ENCODE results near the gene PCNX3.

Gene PCNX3

DNA sequence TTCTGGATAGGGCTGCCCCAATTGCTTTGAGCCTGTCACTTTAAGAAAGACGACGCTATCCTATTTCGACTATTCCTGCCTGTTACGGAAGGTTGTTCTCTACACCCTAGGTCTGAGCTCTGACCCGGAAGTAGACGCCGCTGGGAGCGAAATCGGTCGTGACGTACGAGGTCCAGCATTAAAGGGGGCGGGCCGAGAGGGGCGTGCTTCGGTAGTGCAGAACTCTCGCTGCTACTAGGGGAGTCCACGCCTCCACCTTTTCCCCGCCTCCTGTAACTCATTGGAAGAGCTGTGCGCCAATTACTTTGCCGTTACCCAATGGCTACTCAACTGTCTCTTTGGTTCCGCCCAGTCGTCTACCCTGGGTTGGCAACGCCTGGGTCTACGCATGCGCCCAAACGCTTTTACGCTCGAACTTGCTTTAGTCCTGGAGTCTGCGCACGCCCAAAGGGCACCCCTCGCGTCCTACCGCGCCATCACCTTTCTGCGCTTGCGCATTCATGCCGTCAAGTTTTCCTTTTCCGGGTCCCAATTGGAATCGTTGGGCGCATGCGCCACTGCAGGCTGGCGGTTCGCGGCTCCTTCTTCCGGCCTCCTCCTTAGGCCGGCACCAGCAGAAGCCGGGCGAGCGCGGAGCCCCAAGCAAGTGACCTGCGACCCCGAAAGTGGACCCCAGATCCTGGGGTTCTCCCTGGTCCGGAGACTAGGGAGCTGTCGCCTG lies at the start of gene PCNX3:
PCNX3 (plus strand) TSS at position 548 of the 721 bp plus-strand sequence. CDS start 536 bp downstream, outside the sequence.
- DNase-seq (ENCODE audit: low spot score), result peak; percentile 100

DNA sequence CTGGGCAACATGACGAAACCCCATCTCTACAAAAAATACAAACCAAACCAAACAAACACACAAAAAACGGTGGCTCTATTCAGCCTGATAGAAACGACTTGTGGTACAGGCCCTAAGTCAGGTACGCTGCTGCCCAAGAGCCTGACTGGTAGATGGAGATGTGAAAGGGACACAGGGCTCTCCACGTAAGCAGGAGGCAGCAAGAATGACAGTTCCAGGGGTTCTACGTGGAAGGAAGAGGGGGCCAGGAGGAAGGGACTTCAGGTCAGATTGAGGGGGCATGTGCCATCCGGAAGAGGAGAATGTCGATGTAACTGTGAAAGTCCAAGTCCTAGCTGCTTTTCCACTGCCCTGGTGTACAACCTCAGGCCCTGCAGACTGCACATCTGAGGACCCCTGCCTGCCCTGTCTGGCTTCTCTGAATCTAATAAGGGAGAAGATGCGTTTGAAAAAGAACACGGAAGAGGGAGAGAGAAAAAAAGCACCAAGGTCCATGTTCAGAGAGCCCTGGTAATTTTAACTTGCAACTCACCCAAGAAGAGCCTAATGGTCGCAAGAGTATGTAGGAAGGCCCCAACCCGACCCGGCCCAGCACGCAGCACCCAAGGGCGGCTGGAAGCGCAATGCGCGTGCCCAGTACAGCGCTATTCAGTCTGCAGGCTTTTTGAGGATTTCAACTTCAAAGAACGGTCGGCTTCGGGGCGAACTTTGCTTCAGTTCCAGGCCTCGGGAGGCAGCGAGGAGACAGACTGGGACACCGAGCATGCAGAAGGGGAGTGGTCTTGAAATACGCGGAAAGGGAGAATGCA lies 46.2 kb upstream of the PCNX3 start:
- DNase-seq (ENCODE audit: low spot score), result no peak

DNA sequence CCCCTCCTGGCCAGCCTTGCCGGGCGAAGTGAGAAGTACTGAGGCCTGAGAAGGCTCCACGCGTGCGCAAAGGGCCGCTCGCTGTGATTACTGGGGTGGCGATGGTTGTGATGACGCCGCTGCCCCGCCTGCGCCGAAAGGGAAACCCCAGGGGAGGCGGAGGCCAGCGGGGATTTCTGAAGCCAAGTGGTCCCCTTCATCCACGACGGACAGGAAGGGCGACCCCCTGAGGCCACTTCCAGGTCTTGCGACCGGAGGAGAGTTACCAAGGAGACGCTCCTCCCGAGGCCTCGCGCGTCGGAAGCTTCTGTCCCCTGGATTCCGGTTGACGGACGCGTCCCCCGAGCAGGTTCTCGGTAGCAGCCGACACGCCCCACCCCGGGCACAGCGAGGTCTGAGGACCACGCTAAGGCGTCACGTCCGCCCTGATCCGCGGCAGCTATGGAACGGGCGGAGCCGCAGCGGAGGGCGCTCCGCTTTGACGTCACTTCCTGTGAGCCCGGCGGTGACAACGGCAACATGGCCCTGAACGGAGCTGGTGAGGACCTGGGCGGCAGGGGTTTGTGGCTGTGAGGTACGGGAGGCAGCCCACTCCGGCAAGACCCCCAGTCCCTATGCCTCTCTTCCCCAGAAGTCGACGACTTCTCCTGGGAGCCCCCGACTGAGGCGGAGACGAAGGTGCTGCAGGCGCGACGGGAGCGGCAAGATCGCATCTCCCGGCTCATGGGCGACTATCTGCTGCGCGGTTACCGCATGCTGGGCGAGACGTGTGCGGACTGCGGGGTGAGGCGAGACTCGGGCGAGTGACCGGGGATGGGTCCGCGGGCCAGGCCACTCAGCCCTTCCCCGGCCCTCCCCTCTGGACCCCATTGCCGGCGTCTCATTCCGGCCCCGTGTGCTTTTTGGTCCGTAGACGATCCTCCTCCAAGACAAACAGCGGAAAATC lies 45.3 kb upstream of the PCNX3 start, which contains the start of gene ZNRD2:
ZNRD2 (plus strand) TSS at position 505 of the 946 bp plus-strand sequence; CDS start at position 520, 15 bp downstream.
- peak; percentile 94 for DNase-seq (ENCODE audit: low spot score)

DNA sequence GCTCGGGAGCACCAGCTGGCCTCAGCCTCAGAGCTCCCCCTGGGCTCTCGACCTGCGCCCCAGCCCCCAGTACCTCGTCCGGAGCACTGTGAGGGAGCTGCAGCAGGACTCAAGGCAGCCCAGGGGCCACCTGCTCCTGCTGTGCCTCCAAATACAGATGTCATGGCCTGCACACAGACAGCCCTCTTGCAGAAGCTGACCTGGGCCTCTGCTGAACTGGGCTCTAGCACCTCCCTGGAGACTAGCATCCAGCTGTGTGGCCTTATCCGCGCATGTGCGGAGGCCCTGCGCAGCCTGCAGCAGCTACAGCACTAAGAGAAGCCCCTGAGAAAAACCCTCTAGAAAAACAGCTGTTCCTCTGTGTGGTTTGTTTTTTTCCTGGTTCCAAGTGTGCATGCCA lies 44.2 kb upstream of the PCNX3 start:
- no peak for DNase-seq (ENCODE audit: low spot score)

DNA sequence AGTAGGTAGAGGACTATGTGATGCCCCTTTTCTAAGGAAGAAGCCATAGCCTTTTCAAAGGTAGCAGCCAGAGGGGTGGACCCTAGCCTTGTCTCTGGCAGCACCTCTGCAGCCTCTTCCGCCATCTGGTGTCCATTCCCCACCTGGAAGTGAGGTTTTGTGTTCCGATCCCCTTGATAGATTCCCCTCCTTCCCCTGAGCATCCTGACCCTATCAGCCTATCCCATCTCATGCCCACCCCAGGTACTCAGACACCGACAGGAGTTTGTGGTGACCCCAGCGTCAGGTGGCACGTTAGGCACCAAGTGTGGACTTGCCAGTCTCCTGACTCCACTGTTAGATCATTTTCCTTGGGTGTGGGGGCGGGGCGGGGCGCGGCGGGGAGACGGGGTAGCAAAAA lies 43.6 kb upstream of the PCNX3 start:
- no peak for DNase-seq (ENCODE audit: low spot score)

DNA sequence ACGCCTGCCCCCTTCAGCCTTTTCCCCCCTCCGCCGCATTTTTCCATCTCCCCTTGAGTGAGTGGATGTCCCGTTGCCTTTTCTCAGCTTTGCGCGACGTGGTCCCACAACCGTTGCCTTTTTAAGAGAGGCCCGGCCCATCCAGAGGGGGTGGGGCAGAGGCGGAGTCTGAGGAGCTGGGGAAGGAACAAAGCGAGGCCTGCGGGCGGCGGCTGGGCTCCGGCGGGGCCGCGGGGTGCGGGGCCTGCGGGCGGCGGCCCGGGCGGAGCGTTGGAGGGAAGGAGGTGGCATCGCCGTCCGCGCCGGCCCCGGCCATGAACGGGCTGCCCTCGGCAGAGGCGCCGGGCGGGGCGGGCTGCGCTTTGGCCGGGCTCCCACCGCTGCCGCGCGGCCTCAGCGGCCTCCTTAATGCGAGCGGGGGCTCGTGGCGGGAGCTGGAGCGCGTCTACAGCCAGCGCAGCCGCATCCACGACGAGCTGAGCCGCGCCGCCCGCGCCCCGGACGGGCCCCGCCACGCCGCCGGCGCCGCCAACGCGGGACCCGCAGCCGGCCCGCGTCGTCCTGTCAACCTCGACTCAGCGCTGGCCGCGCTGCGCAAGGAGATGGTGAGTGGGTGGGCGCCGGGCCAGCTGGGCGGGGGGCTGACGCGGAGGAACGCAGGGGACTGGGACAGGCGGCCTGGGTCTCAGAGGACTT lies 43.1 kb upstream of the PCNX3 start, which contains the start of gene FAM89B:
FAM89B (plus strand) TSS at position 183 of the 696 bp plus-strand sequence; CDS start at position 315, 132 bp downstream.
- DNase-seq (ENCODE audit: low spot score), result peak; percentile 72

DNA sequence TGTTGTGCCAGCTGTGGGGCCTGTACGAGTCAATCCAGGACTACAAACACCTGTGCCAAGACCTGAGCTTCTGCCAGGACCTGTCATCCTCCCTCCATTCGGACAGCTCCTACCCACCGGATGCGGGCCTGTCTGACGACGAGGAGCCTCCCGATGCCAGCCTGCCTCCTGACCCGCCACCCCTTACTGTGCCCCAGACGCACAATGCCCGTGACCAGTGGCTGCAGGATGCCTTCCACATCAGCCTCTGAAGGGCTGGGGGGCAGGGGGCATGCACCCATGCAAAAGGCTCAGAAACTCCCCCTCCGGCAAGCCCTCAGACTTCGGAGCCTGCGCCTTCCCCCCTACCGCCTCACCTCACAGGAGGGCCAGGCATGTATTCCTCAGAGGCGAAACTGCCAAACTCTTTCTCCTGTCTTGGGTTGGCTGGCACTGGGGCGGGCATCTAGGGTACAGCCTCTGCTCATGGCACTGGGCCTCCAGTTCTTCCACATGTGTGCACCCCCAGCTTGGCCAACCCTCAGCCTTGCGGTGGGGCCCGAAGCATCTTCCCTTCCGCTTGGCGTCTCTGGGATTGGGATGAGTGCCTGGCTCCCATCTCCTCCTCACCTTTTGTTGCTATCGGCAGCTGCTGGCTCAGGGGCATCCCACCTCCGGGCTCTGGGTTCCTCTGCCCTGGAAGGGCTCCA lies 42.0 kb upstream of the PCNX3 start:
- DNase-seq (ENCODE audit: low spot score), result no peak

DNA sequence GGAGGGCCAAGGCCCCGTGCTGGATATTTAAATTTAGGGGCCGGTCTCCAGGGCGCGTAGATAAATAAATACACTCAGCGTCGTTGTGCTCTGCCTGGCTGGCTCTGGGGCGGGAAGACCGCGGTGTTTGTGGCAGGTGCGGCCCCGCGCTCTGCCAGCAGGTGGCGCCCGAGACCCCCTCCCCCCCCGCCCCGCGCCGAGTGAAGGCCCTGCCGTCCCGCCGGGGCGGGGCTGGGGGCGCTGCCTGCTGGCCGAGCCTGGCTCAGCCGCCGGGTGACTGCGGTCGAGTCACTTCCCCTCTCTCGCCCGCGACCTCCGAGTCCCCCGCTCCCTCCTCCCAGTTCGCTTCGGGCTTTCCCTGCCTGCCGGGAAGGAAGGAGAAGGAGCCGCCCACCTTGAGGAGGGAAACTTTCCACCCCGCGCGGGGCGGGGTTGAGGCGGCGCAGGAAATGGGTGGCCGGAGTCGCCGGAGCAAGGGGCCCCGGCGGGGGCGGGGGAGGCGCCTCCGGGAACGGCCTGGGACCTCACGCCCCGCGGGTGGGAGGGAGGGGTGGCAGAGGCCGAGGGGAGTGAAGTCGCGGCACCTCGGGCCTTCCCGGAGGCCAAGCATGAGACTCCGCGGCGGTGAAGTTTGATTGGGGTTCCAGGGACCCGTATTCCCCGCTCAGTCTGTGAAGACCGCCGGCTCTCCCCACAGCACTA lies 41.3 kb upstream of the PCNX3 start:
- DNase-seq (ENCODE audit: low spot score), result peak; percentile 96

DNA sequence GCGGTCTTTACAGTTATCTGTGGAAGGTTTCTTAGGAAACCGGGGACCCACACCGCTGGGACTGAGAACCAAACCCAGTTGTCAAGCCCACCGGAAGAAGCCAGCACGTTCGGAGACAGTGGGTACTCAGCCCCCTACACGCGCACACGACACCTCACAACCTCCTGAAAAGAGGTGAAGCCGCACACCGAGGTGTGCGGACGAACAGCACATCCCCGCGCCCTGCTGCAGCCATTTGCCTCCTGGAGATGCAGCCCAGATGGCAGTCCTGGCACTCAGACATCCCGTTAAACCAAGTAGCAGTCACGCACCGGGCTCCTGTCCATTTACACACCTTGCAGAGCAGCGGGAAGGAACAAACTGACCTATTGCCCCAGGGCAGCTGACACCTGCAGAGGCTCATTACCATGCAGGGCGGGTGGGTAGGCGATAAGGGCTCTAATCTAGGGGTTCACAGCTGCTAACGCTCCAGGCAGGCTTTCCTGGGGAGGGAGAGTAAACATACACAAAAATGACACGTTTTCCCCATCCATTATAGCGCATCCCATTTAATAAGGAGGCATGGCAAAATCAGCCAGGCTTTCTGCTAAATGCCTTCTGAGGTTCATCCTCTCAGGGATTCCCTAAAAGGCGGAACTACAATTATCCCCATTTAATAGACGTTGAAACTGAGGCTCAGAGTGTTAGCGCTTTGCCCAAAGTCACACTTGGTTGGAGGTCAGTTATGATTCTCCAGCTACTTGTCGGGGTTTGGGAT lies 40.6 kb upstream of the PCNX3 start:
- no peak for DNase-seq (ENCODE audit: low spot score)

DNA sequence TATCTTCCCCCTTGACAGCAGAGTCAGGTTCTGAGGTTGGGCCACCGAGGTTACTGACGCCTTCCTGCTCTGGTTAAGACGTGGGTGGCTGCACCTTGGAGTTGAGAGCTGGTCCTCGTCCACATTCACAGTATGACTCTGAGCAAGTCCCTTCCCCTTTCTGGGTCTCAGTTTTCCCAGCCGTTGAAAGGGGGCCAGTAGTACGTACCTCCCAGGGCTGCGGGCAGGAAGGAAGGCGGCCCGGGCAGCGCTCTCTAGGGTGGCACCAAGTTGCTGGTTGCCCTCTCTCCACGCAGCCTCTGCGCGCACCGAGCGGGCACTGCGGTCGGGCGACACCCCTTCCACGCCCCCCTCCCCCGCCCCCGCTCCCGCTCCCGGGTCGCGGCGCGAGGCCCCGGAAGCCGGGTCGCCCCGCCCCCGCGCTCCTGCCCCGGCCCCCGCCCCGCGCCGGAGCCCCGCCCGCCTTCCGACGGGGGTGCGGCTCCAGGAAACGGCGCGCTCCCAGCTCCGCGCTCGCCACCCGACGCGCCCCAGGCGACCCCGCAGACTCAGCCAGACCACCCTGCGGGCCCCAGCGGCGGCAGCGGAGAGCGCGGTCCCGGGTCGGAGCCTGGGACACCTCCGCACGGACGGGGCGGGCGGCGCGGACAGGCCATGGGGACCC lies 39.9 kb upstream of the PCNX3 start, which contains the start of gene EHBP1L1:
EHBP1L1 (plus strand) TSS at position 486 of the 664 bp plus-strand sequence. CDS start 250 bp downstream, outside the sequence.
- DNase-seq (ENCODE audit: low spot score), result no peak

DNA sequence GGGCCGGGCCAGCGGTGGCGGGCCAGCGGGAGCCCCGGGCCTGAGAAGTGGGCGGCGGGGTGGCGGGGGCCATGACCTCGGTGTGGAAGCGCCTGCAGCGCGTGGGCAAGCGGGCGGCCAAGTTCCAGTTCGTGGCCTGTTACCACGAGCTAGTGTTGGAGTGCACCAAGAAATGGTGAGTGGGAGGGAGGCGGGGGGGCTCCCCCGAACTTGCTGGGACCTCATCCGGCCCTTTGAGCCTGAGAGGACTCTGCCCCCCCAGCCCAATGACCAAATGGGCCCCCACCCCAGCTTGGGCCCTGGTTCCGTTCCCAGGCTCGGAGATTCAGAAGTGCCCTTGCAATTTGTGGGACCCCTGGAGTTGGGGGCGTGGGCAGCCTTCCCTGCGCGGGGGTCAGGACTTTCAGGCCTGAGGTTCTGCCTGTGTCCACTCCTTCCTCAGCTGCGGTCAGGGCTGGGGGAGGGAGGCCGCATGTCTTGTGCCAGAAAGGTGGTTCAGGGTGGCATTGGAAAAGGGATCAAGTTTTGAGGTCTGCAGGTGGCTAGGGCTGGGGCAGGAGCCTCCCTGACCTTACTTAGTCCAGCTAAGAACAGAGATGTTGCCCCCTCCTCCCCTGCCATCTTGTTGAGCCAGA lies 39.2 kb upstream of the PCNX3 start:
- no peak for DNase-seq (ENCODE audit: low spot score)

DNA sequence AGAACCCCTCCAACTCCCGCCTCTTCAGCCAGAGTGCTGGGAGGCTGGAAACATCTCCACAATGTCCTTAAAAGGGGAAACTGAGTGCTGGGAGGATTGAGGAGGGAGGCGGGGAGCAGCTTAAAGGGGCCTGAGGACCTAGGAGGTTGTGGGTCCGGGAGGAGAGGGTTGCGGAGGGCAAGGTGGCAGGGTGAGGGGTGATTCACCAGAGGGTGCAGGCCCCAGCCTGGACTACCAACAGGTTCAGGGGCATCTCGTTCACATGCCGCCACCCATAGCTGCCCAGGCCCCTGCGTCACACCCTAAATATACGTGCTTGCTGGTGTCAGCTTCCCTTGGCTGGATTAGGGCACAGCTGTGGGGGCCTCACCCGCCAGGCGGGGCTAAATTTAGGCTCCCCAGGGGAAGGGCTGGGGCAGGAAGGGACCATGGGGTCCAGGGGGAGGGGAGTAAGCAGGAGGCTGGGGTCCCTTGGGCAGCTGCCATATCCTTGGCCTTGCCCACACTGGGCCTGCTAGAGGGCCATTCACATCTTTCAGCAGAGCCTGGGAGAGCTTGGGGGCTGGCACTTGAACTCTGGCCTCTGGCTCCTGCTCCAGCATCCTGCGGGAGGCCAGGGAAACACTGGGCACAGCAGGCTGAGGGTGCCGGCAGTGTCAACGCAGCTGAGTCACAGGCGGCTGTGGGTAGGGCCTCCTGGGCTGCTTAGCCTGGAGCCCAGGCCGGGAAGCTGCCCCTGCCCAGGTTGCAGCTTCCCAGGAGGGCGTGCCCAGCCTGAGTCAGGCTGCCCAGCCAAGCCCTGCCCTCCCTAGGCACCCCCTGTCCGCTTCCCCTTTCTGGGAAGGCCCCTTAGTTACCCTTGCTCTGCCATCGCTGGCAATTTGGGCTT lies 38.5 kb upstream of the PCNX3 start:
- peak; percentile 61 for DNase-seq (ENCODE audit: low spot score)

DNA sequence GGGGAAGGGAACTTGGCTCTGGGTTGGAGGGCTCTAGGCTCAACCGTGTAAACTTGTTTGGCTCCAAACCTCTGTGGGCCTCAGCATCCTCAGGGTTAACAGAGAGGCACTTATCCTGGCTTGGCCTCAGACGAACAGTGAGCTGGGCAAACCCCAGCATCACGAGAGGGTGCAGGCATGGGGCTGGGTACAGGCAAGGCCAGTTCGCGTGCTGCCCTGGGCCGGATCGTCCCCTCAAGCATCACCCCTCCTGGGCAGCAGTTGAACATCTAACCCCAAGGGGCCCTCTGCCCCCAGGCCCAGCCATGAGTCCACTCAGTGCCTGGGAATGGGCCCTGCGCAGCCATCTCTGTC lies 37.8 kb upstream of the PCNX3 start:
- no peak for DNase-seq (ENCODE audit: low spot score)

DNA sequence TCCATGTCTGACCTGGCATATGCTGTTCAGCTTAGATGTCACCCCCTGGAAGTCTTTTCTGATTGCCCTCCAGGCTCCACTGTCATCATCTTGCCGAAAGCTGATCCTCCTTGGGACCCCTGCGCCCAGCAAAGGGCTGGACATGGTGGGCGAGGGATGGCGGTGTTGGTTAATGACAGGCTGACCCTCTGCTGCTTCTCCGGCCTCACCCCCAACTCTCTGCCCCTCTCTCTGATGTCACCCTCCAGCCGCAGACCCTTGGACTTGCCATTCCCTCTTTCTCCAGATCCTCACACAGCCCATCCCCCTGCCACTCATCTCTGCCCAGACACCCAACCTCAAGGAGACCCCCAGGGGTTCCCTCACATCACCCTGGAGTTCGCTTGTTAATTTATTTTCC lies 37.4 kb upstream of the PCNX3 start:
- no peak for DNase-seq (ENCODE audit: low spot score)

DNA sequence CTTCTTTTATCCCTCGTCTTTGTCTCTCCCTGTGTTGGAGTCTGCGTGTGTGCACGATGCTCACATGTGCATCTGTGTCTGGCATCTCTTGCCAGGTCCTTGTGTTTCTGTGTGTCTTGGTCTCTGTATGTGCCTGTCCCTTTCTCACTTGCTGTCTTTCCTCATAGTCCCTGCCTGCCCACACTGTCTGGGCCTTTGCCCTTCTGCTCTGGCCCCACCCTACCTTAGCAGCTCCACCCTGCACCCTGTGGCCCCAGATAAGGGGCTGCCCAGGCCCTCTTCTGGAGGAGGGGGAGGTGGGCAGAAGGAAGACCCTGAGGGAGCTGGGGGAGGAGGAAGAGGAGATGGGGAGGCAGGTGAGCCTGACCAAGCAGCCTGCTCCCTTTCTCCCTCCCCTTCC lies 36.9 kb upstream of the PCNX3 start:
- no peak for DNase-seq (ENCODE audit: low spot score)

DNA sequence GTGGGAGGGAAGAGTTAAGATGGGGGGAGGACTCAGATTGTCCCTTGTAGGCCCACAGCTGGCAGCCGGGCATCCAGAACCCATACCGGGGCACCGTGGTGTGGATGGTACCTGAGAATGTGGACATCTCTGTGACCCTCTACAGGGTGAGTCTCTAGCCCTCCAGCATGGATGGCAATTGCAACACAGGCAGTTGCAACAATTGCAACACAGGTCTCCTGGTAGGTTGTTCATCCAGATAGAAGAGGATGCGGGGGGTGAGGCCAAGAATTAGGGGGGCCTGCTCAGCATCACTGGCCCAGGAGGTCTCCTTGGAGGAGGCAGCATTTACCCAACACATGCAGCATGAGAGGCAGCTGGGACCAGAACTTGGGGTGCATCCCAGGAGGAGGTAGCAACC lies 36.3 kb upstream of the PCNX3 start:
- no peak for DNase-seq (ENCODE audit: low spot score)

DNA sequence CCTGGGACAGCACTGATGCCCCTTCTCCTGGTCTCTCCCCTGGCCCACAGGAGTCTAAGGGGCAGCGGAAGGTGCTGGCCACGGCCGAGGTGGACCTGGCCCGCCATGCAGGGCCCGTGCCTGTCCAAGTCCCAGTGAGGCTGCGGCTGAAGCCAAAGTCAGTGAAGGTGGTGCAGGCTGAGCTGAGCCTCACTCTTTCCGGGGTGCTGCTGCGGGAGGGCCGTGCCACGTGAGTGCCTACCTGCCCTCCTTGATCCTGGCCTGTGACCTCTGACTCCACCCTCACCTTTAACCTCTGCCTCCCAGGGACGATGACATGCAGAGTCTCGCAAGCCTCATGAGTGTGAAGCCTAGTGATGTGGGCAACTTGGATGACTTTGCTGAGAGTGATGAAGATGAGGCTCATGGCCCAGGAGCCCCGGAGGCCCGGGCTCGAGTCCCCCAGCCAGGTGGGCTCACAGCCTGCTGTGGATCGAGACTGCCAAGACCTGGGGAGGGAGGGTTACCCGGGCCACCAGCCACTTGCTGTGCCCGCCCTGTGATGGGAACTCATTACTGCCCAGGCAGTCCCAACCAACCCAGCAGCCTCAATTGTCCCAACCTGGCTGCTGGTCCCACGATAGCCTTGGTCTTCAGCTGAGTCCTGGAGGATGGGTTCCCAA lies 35.4 kb upstream of the PCNX3 start:
- no peak for DNase-seq (ENCODE audit: low spot score)

Data from COLO829 (cell line).